Activated CD8-positive, alpha-beta T cell treated with anti-CD3 and anti-CD28 coated beads for 36 hours (primary cell): Measurements from ENCODE around the gene ACOT12. TPM values are rescaled to one million over a fixed set of nuclear protein-coding genes. Genes with fewer than 3 reads are reported as not detected.

ENCODE experiments used
- ATAC-seq: fragments of 200-7000 bp; cut with Tn5 transposase; one replicate; pipeline ENCODE4 v1.10.0; 2021; ENCODE audit warnings: mild to moderate bottlenecking, moderate library complexity
- CTCF ChIA-PET: fragments of 350-600 bp; sonication (Branson Sonifier 250); formaldehyde crosslinking; loops from one replicate; lab custom pipeline; 2021; ENCODE audit warnings: antibody characterized with exemption; lab: Charles Lee
- POLR2A ChIA-PET: fragments of 350-600 bp; sonication (Branson Sonifier 250); formaldehyde crosslinking; loops from one replicate; lab custom pipeline; 2021; ENCODE audit warnings: antibody characterized with exemption; lab: Charles Lee
- DNase-seq: peaks from one replicate; pipeline ENCODE4 v3.0.0-alpha.2; 2020
- H3K27ac Mint-ChIP-seq: one replicate; pipeline ENCODE4 v1.8.0; 2021; ENCODE audit warnings: mild to moderate bottlenecking, mixed read lengths
- H3K27me3 Mint-ChIP-seq: one replicate; pipeline ENCODE4 v1.8.0; 2021; ENCODE audit warnings: mixed read lengths
- H3K36me3 Mint-ChIP-seq: one replicate; pipeline ENCODE4 v1.8.0; 2021; ENCODE audit warnings: low read depth, mixed read lengths
- H3K4me1 Mint-ChIP-seq: one replicate; pipeline ENCODE4 v1.8.0; 2021; ENCODE audit warnings: low read depth, mixed read lengths
- H3K4me3 Mint-ChIP-seq: one replicate; pipeline ENCODE4 v1.8.0; 2021; ENCODE audit warnings: mild to moderate bottlenecking, moderate library complexity, mixed read lengths
- H3K9me3 Mint-ChIP-seq: one replicate; pipeline ENCODE4 v1.8.0; 2021; ENCODE audit warnings: mixed read lengths
- intact Hi-C: fragments of 100-400 bp; cut with micrococcal nuclease; formaldehyde crosslinking; loops from one replicate; pipeline ENCODE4 v1.10.0; 2022
- total RNA-seq, 2 experiments: library from RNA; stranded (reverse); gene quantifications; one replicate each; pipeline ENCODE4 v1.2.3, GENCODE V29; 2021
- TF ChIP-seq, protein P1 (sequence below): fragments of 200-600 bp; IDR thresholded peaks from one replicate; pipeline ENCODE4 v1.8.0; 2022; ENCODE audit warnings: antibody characterized with exemption, mild to moderate bottlenecking

The ACOT12 gene
- total RNA-seq, 2 experiments from 2014 or later = not detected

GRCh38 chr5:81290146-81290545 is 103.8 kb downstream of the ACOT12 start:
- ATAC-seq = no peak
- ChIA-PET POLR2A (no interaction called here), CTCF (interaction anchor here (1.0 kb wide), 1 partner anchor 10 kb away, joined by 4 read pairs; no protein-coding TSS in a partner anchor)
- H3K9me3 Mint-ChIP-seq = peaks cover 17% of the 10 kb centered on the region
- DNase-seq = no peak
- intact Hi-C loops = no loop called here
- TF ChIP-seq, protein P1, sequence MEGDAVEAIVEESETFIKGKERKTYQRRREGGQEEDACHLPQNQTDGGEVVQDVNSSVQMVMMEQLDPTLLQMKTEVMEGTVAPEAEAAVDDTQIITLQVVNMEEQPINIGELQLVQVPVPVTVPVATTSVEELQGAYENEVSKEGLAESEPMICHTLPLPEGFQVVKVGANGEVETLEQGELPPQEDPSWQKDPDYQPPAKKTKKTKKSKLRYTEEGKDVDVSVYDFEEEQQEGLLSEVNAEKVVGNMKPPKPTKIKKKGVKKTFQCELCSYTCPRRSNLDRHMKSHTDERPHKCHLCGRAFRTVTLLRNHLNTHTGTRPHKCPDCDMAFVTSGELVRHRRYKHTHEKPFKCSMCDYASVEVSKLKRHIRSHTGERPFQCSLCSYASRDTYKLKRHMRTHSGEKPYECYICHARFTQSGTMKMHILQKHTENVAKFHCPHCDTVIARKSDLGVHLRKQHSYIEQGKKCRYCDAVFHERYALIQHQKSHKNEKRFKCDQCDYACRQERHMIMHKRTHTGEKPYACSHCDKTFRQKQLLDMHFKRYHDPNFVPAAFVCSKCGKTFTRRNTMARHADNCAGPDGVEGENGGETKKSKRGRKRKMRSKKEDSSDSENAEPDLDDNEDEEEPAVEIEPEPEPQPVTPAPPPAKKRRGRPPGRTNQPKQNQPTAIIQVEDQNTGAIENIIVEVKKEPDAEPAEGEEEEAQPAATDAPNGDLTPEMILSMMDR = no peak
- peaks cover 42% of the 10 kb centered on the region for H3K36me3 Mint-ChIP-seq
- H3K27ac Mint-ChIP-seq = no peak overlapping the region
- no peak overlapping the region for H3K4me3 Mint-ChIP-seq
- H3K4me1 Mint-ChIP-seq = peaks cover 60% of the 10 kb centered on the region
- H3K27me3 Mint-ChIP-seq = no peaks in the 10 kb centered on the region

- ATAC-seq (no peak), DNase-seq (no peak)
- intact Hi-C loops = no loop called here
- TF ChIP-seq, protein P1 = no peak
- peaks cover 56% of the 10 kb centered on the region for H3K4me1 Mint-ChIP-seq
- H3K4me3 Mint-ChIP-seq = no peak overlapping the region
- ChIA-PET POLR2A (interaction anchor here (0.7 to 2.9 kb wide), 2 partner anchors 13 to 20 kb away, joined by 3 to 11 read pairs; partner anchors contain the start of gene ZCCHC9), CTCF (interaction anchor here (1.2 to 3.0 kb wide), 2 partner anchors 11 to 13 kb away, joined by 3 to 15 read pairs; no protein-coding TSS in a partner anchor)
- peaks cover 11% of the 10 kb centered on the region for H3K9me3 Mint-ChIP-seq
- no peaks in the 10 kb centered on the region for H3K27me3 Mint-ChIP-seq
- H3K27ac Mint-ChIP-seq = no peak overlapping the region
- peaks cover 27% of the 10 kb centered on the region for H3K36me3 Mint-ChIP-seq
Observed at GRCh38 chr5:81288021-81288433, 105.9 kb downstream of the ACOT12 start.

DNA sequence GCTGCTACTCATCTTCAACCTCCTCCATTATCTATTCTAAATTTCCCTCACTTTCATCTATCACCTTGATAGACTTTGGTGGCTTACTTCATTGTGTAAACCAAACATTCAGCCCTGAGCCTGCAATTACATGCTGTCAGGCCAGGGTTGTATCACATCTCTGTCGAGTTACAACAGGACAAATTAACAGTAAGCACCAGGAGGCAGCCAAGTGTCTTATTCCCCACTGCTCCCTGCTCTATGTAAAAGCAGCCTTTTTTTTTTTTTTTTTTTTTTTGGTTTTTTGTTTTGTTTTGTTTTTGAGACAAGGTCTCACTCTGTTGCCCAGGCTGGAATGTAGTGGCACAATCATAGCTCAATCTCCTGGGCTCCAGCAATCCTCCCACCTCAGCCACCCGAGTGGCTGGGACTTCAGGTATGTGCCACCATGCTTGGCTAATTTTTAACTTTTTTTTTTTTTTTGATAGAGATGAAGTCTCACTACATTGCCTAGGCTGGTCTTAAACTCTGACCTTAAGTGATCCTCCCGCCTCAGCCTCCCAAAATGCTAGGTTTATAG is 107.8 kb downstream of the ACOT12 start:
- POLR2A ChIA-PET = interaction anchor here (2.9 kb wide), 1 partner anchor 15 kb away, joined by 11 read pairs; the partner anchor contains the start of gene ZCCHC9
- H3K4me1 Mint-ChIP-seq = peaks cover 44% of the 10 kb centered on the region
- TF ChIP-seq, protein P1 = no peak
- intact Hi-C loops = no loop called here
- peaks cover 3% of the 10 kb centered on the region for H3K9me3 Mint-ChIP-seq
- DNase-seq (no peak), ATAC-seq (no peak)
- no peaks in the 10 kb centered on the region for H3K27me3 Mint-ChIP-seq
- H3K27ac Mint-ChIP-seq = no peak overlapping the region
- CTCF ChIA-PET = interaction anchor here (3.0 kb wide), 1 partner anchor 13 kb away, joined by 15 read pairs; no protein-coding TSS in a partner anchor
- H3K36me3 Mint-ChIP-seq = peaks cover 14% of the 10 kb centered on the region
- H3K4me3 Mint-ChIP-seq = no peak overlapping the region

GRCh38 chr5:81283976-81284375 is 110.0 kb downstream of the ACOT12 start:
- POLR2A ChIA-PET = no interaction called here
- DNase-seq = no peak
- H3K27ac Mint-ChIP-seq = no peak overlapping the region
- H3K36me3 Mint-ChIP-seq = peaks cover 13% of the 10 kb centered on the region
- no peak overlapping the region for H3K4me3 Mint-ChIP-seq
- H3K27me3 Mint-ChIP-seq = no peaks in the 10 kb centered on the region
- H3K4me1 Mint-ChIP-seq = peaks cover 26% of the 10 kb centered on the region
- intact Hi-C loops = no loop called here
- CTCF ChIA-PET = no interaction called here
- TF ChIP-seq, protein P1 = no peak
- no peak for ATAC-seq
- peaks cover 4% of the 10 kb centered on the region for H3K9me3 Mint-ChIP-seq

Other genes with a start within 250 kb of the ACOT12 start
- not detected for gene CKMT2, start 160.8 kb downstream of the ACOT12 start, total RNA-seq
- 10 to 100 TPM; 37.0 to 37.1 TPM for gene ZCCHC9, start 92.5 kb downstream of the ACOT12 start, total RNA-seq